Pancreas (tissue), 10 donors: ENCODE results near the gene DNAJB2. TPM values are rescaled to one million over a fixed set of nuclear protein-coding genes. Genes with fewer than 3 reads are reported as not detected.
A peak's percentile ranks its signal among the peaks of the same experiment; 100 is the strongest.

Experiments
- ATAC-seq, 4 donors: fragments of 200-7000 bp; cut with Tn5 transposase; one replicate each; pipeline versions ENCODE4 v1.8.0 to v1.9.1; 2020; ENCODE audit warnings: mild to moderate bottlenecking in 4 of 4, moderate library complexity in 4 of 4
- DNase-seq, 6 donors: peaks; one replicate each; pipeline ENCODE4 v3.0.0-alpha.2; 2020
- FAIRE-seq: peaks from 2 replicates; lab custom pipeline; 2012; peaks lifted over from hg19 to GRCh38; lab: Jason Lieb, UNC
- H3K27ac ChIP-seq, 4 donors: fragments of 200-600 bp; sonication (generic); 1 replicate in 3 of 4; 2 replicates in 1 of 4; pipeline versions ENCODE4 v1.5.0 to v1.8.0; 2020
- H3K27me3 ChIP-seq, 4 donors: fragments of 200-600 bp; one replicate each; pipeline ENCODE4 v1.8.0; 2021
- H3K36me3 ChIP-seq, 3 donors: fragments of 200-600 bp; sonication (generic) in 1 of 3; one replicate each; pipeline versions ENCODE4 v1.5.0 to v1.8.0; 2020 to 2021
- H3K4me1 ChIP-seq, 3 donors: fragments of 200-600 bp; one replicate each; pipeline ENCODE4 v1.8.0; 2021
- H3K4me3 ChIP-seq, 4 donors: fragments of 200-600 bp; sonication (generic) in 2 of 4; one replicate each; pipeline versions ENCODE4 v1.5.0 to v1.8.0; 2020 to 2021
- H3K9me3 ChIP-seq, 4 donors: fragments of 200-600 bp; one replicate each; pipeline ENCODE4 v1.8.0; 2021
- CTCF ChIP-seq, 4 donors: fragments of 200-600 bp; sonication (generic) in 3 of 4; IDR thresholded peaks; one replicate each; pipeline versions ENCODE4 v1.5.0 to v1.8.0; 2021; ENCODE audit warnings: antibody characterized with exemption in 4 of 4
- WGBS, 2 donors: extraction: QIAGEN DNeasy Blood & Tissue Kit; methylation state at CpG; one replicate each; pipeline ENCODE4 v1.1.7; 2013; 5-methylcytosine and 5-hydroxymethylcytosine counted together
- intact Hi-C, 3 donors: fragments of 100-400 bp; cut with DNase I; formaldehyde crosslinking; loops; one replicate each; pipeline versions ENCODE4 v1.11.1 to v1.14.2; 2022
- polyA plus RNA-seq, 2 donors: library from polyadenylated mRNA; stranded (reverse); fragments of 200-250 nt; gene quantifications; one replicate each; pipeline ENCODE4 v1.2.3, GENCODE V29; 2013
- total RNA-seq, 6 donors: library from RNA; stranded (reverse); fragmentation: NEBNext Ultra II Directional in 4 of 6; extraction: Animal tissue kit (Norgen Biotek cat#: 25700) in 4 of 6; gene quantifications; one replicate each; pipeline versions ENCODE4 v1.2.1 to v1.2.4, GENCODE V29; 2021 to 2023
- donor health status: healthy with polysubstance abuse.
- donor health status: DM: no; HTN: no; CAD: no; lungs with moderate emphysema.
- donor health status: DM: no; HTN: no; CAD: no.
- donor health status: control.
- donor health status: control.
- donor health status: Bipolar disorder and iron deficiency.
- donor health status: DM: yes; HTN: yes; CAD: no.
- donor health status: DM: no; HTN: no; CAD: no.
- donor health status: DM: no; HTN: no; CAD: no.
- donor health status: DM: yes; HTN: yes; CAD: no.

DNAJB2 gene
- total and polyA plus RNA-seq, 8 donors: 44.5 to 96.3 (median 63.0) TPM

GRCh38 chr2:219296142-219296541 lies 17.0 kb downstream of the DNAJB2 start:
- FAIRE-seq (no peak), ATAC-seq (no peak), DNase-seq (no peak)
- TF ChIP-seq CTCF (IDR thresholded peaks at IDR 0.05): no peak
- WGBS, 2 donors: 73 to 81% methylated on average over 14 of the region's 14 CpGs
- H3K9me3 ChIP-seq: no peaks in the 10 kb centered on the region
- intact Hi-C loops: loop anchor here in 1 of 3 donors (5.0 to 10.0 kb wide), 2 partner anchors 124 to 241 kb away; partner anchors contain the start of gene SLC23A3
- no peaks in the 10 kb centered on the region for H3K4me1 ChIP-seq
- no peaks in the 10 kb centered on the region for H3K27me3 ChIP-seq
- H3K27ac ChIP-seq: no peak overlapping the region
- no peaks in the 10 kb centered on the region for H3K36me3 ChIP-seq
- H3K4me3 ChIP-seq: no peak overlapping the region

GRCh38 chr2:219296631-219297391 lies 17.6 kb downstream of the DNAJB2 start:
- DNase-seq: no peak
- Histone ChIP-seq H3K4me1 (no peaks in the 10 kb centered on the region), H3K36me3 (no peaks in the 10 kb centered on the region), H3K27ac (no peak overlapping the region), H3K9me3 (no peaks in the 10 kb centered on the region), H3K4me3 (no peak overlapping the region), H3K27me3 (no peaks in the 10 kb centered on the region)
- intact Hi-C loops: loop anchor here in 1 of 3 donors (5.0 to 10.0 kb wide), 2 partner anchors 125 to 242 kb away; partner anchors contain the start of gene SLC23A3
- no peak for FAIRE-seq
- ATAC-seq: no peak
- 77 to 82% methylated on average over 23 to 25 of the region's 25 CpGs for WGBS, 2 donors
- TF ChIP-seq CTCF (IDR thresholded peaks at IDR 0.05): no peak

DNA sequence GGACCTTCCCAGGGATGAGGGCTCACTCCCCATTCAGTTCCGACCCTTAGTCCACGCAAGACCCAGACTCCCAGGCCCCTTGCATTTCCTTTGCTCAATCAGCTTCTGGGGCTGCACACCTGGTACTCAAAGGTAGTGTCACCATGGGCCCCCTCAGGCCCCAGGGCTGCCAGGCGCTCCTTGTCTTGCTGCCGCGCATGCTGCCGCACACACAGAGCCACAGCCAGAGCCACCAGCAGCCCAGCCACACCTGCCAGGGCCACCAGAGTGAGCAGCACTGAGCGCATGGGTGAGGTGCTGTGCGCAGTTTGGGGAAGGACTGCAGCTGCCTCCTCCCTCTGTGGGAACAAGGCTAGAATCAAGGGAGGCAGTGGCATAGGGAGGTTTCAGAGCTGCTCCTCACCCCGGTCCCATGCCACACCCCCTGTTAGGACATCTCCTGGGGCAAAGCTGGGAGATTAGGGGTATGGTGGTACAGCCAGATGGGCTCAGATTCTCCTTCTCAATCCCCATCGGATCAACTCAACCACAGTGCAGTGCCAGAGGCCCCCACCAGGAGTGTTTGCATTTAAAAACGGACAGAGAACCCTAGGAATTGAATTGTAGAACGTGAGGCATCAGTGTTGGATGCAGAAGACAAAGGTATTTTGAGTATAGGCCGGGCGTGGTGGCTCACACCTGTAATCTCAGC lies 18.7 kb downstream of the DNAJB2 start:
- intact Hi-C loops: loop anchor here in 1 of 3 donors (5.0 to 10.0 kb wide), 2 partner anchors 126 to 243 kb away; partner anchors contain the start of gene SLC23A3
- no peak for FAIRE-seq
- 74 to 80% methylated on average over 14 of the region's 14 CpGs for WGBS, 2 donors

DNA sequence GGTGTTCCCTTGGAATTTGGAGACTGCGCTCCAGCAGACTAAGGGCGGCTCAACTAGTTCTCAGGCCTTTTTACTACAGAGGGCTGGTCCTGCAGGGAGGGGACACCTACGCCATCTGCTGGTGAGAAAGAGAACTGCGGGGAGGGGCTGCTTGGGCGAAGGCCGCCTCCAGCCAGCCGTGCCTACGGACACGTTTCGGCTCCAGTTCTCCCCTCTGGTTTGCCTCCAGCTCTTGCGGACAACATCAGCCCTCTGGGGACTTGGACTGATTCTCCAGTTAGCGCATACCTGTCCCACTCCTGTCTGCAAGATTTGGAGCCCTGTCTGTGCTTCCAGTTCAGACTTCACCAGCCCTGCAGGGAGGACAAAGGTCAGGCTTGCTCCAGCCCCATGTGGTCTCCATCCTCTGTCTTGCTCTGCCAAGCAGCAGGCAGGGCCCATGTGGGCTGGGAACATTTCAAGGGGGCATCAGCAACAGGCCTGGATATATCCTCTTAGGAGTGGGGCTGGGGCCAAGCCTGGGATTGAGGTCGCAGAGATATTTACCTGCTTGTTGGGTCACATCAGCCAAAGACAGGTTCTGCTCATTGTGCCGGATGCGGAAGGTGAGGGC lies 19.7 kb downstream of the DNAJB2 start:
- FAIRE-seq (no peak), DNase-seq (peak; percentile 80 to 97 (median 92)), ATAC-seq (peak; percentile 57 to 86 (median 80))
- TF ChIP-seq CTCF (IDR thresholded peaks at IDR 0.05): peak; percentile 99 to 100 (median 99)
- Histone ChIP-seq H3K36me3 (no peaks in the 10 kb centered on the region), H3K9me3 (no peaks in the 10 kb centered on the region), H3K27ac (no peak overlapping the region), H3K27me3 (no peaks in the 10 kb centered on the region), H3K4me3 (no peak overlapping the region), H3K4me1 (no peaks in the 10 kb centered on the region)
- intact Hi-C loops: loop anchor here in 1 of 3 donors (5.0 to 10.0 kb wide), 2 partner anchors 127 to 244 kb away; partner anchors contain the start of gene SLC23A3
- WGBS, 2 donors: 19% methylated on average over 15 of the region's 15 CpGs

More for the DNA sequence above, 18.7 kb downstream of the DNAJB2 start:
- no peaks in the 10 kb centered on the region for H3K4me1 ChIP-seq
- no peaks in the 10 kb centered on the region for H3K36me3 ChIP-seq
- no peaks in the 10 kb centered on the region for H3K9me3 ChIP-seq
- ATAC-seq (no peak), DNase-seq (no peak)
- no peak overlapping the region for H3K27ac ChIP-seq
- H3K27me3 ChIP-seq: no peaks in the 10 kb centered on the region
- no peak overlapping the region for H3K4me3 ChIP-seq
- no peak for TF ChIP-seq CTCF (IDR thresholded peaks at IDR 0.05)
